A673 (cell line): ENCODE measurements around the gene INHBE.

Experiments used
- CTCF ChIP-seq: fragments of 300-800, 200-600 bp; sonication (generic); conservative IDR thresholded peaks from 2 replicates; pipeline ENCODE4 v1.5.1; 2017; ENCODE audit warnings: low read depth, mild to moderate bottlenecking, antibody characterized with exemption, low read length, moderate library complexity, mixed read lengths
- EZH2 ChIP-seq: fragments of 200-600 bp; sonication (generic); IDR thresholded peaks from 2 replicates; pipeline ENCODE4 v1.6.1; 2017; ENCODE audit warnings: borderline replicate concordance, low read depth, mild to moderate bottlenecking, mixed read lengths, antibody characterized with exemption, low read length; ENCODE audit not compliant: poor library complexity, severe bottlenecking

GRCh38 chr12:57473392-57473791 is 18.3 kb downstream of the INHBE start:
- TF ChIP-seq CTCF = no peak
- no peak for TF ChIP-seq EZH2
